ENCODE data around the gene EPHA2. TPM values are rescaled to one million over a fixed set of nuclear protein-coding genes. Genes with fewer than 3 reads are reported as not detected.

Gene EPHA2
- total RNA-seq, 1 donor from 2014 or later, result 28.3 TPM

GRCh38 chr1:16087733-16088132 lies 68.1 kb downstream of the EPHA2 start:
- Mint-ChIP-seq H3K36me3 (ENCODE audit: insufficient read depth) (no peaks in the 10 kb centered on the region), H3K4me1 (ENCODE audit: low read depth) (peaks cover 2% of the 10 kb centered on the region), H3K9me3 (ENCODE audit: low read depth) (no peaks in the 10 kb centered on the region), H3K27me3 (peaks cover 16% of the 10 kb centered on the region), H3K4me3 (ENCODE audit: low read depth) (no peak overlapping the region), H3K27ac (no peak overlapping the region)
- no peak for TF ChIP-seq CTCF (IDR thresholded peaks at IDR 0.05; ENCODE audit: unreplicated experiment)
- DNase-seq (ENCODE audit: low spot score, unreplicated experiment), result no peak

GRCh38 chr1:16085522-16085921 lies 70.3 kb downstream of the EPHA2 start:
- Mint-ChIP-seq H3K9me3 (ENCODE audit: low read depth) (no peaks in the 10 kb centered on the region), H3K36me3 (ENCODE audit: insufficient read depth) (no peaks in the 10 kb centered on the region), H3K4me3 (ENCODE audit: low read depth) (no peak overlapping the region), H3K4me1 (ENCODE audit: low read depth) (peaks cover 2% of the 10 kb centered on the region), H3K27ac (no peak overlapping the region), H3K27me3 (peaks cover 6% of the 10 kb centered on the region)
- no peak for DNase-seq (ENCODE audit: low spot score, unreplicated experiment)
- no peak for TF ChIP-seq CTCF (IDR thresholded peaks at IDR 0.05; ENCODE audit: unreplicated experiment)

- no peak for TF ChIP-seq CTCF (IDR thresholded peaks at IDR 0.05; ENCODE audit: unreplicated experiment)
- Mint-ChIP-seq H3K4me1 (ENCODE audit: low read depth) (peaks cover 2% of the 10 kb centered on the region), H3K4me3 (ENCODE audit: low read depth) (no peak overlapping the region), H3K27me3 (no peaks in the 10 kb centered on the region), H3K27ac (no peak overlapping the region), H3K9me3 (ENCODE audit: low read depth) (no peaks in the 10 kb centered on the region), H3K36me3 (ENCODE audit: insufficient read depth) (no peaks in the 10 kb centered on the region)
- DNase-seq (ENCODE audit: low spot score, unreplicated experiment), result no peak
These were observed 72.4 kb downstream of the EPHA2 start for GRCh38 chr1:16083486-16083885.

- peak overlapping the region; percentile 59 for H3K27ac Mint-ChIP-seq
- DNase-seq (ENCODE audit: low spot score, unreplicated experiment), result peak; percentile 63
- H3K4me1 Mint-ChIP-seq (ENCODE audit: low read depth), result peaks cover 2% of the 10 kb centered on the region
- H3K36me3 Mint-ChIP-seq (ENCODE audit: insufficient read depth), result no peaks in the 10 kb centered on the region
- H3K4me3 Mint-ChIP-seq (ENCODE audit: low read depth), result no peak overlapping the region
- peak; percentile 79 for TF ChIP-seq CTCF (IDR thresholded peaks at IDR 0.05; ENCODE audit: unreplicated experiment)
- H3K27me3 Mint-ChIP-seq, result no peaks in the 10 kb centered on the region
- no peaks in the 10 kb centered on the region for H3K9me3 Mint-ChIP-seq (ENCODE audit: low read depth)
These were observed 73.4 kb downstream of the EPHA2 start for GRCh38 chr1:16082283-16083038.

GRCh38 chr1:16081636-16082035 lies 74.2 kb downstream of the EPHA2 start:
- DNase-seq (ENCODE audit: low spot score, unreplicated experiment), result no peak
- no peak for TF ChIP-seq CTCF (IDR thresholded peaks at IDR 0.05; ENCODE audit: unreplicated experiment)
- Mint-ChIP-seq H3K27me3 (no peaks in the 10 kb centered on the region), H3K9me3 (ENCODE audit: low read depth) (no peaks in the 10 kb centered on the region), H3K27ac (no peak overlapping the region), H3K36me3 (ENCODE audit: insufficient read depth) (no peaks in the 10 kb centered on the region), H3K4me1 (ENCODE audit: low read depth) (peaks cover 2% of the 10 kb centered on the region), H3K4me3 (ENCODE audit: low read depth) (no peak overlapping the region)

All from progenitor cell of endocrine pancreas (in vitro differentiated cells).